NCI-H2227 (cell line): ENCODE measurements around the gene ENAH.

Experiments used
- DNase-seq: peaks from one replicate; lab custom pipeline; 2025; ENCODE audit not compliant: unreplicated experiment; lab: John Stamatoyannopoulos, UW

The ENAH gene

GRCh38 chr1:225441314-225442122 lies 211.4 kb downstream of the ENAH start:
- no peak for DNase-seq

- DNase-seq, result no peak
Measured at GRCh38 chr1:225440380-225441221, 212.3 kb downstream of the ENAH start.

- no peak for DNase-seq
Measured at GRCh38 chr1:225437710-225438437, 215.0 kb downstream of the ENAH start.
